ENCODE results near the gene THEM5.
"Not testable (repeated sequence)": the region's sequence is repeated elsewhere in the genome, so short reads cannot be mapped to it uniquely, and the experiment has no call there.

Gene THEM5

GRCh38 chr1:151867321-151867720 lies 13.8 kb upstream of the THEM5 start:
- no peak for FAIRE-seq

GRCh38 chr1:151864411-151864810 lies 10.9 kb upstream of the THEM5 start:
- no peak for FAIRE-seq

- no peak for FAIRE-seq
Measured at GRCh38 chr1:151862604-151863003, 9.1 kb upstream of the THEM5 start.

- no peak for FAIRE-seq
Measured at GRCh38 chr1:151860504-151861187, 7.1 kb upstream of the THEM5 start.

GRCh38 chr1:151859891-151860293 lies 6.4 kb upstream of the THEM5 start:
- no peak for FAIRE-seq

- FAIRE-seq = no peak
Measured at GRCh38 chr1:151858886-151859665, 5.6 kb upstream of the THEM5 start.

GRCh38 chr1:151858030-151858746 lies 4.7 kb upstream of the THEM5 start:
- FAIRE-seq = no peak

- FAIRE-seq = no peak
Measured at GRCh38 chr1:151855933-151856332, 2.4 kb upstream of the THEM5 start.

- not testable (repeated sequence) for FAIRE-seq
Measured at GRCh38 chr1:151855516-151855915, 2.0 kb upstream of the THEM5 start.

- no peak for FAIRE-seq
Measured at GRCh38 chr1:151854658-151855057, 1.1 kb upstream of the THEM5 start.

GRCh38 chr1:151852733-151853132 lies 779 bp downstream of the THEM5 start:
- FAIRE-seq = no peak

GRCh38 chr1:151851886-151852285 lies 1.6 kb downstream of the THEM5 start:
- no peak for FAIRE-seq

GRCh38 chr1:151849871-151850270 lies 3.6 kb downstream of the THEM5 start:
- FAIRE-seq = no peak

- FAIRE-seq = no peak
Measured at GRCh38 chr1:151849126-151849525, 4.4 kb downstream of the THEM5 start.

- no peak for FAIRE-seq
Measured at GRCh38 chr1:151847867-151848596, 5.5 kb downstream of the THEM5 start.

- no peak for FAIRE-seq
Measured at GRCh38 chr1:151846686-151847237, 6.8 kb downstream of the THEM5 start.

GRCh38 chr1:151846062-151846568 lies 7.4 kb downstream of the THEM5 start:
- FAIRE-seq = no peak

- no peak for FAIRE-seq
Measured at GRCh38 chr1:151843398-151843797, 10.1 kb downstream of the THEM5 start.

- no peak for FAIRE-seq
Measured at GRCh38 chr1:151841141-151841540, 12.4 kb downstream of the THEM5 start.

- no peak for FAIRE-seq
Measured at GRCh38 chr1:151840421-151840820, 13.1 kb downstream of the THEM5 start.

- FAIRE-seq = no peak
Measured at GRCh38 chr1:151839457-151840403, 13.8 kb downstream of the THEM5 start, which contains the start of gene C2CD4D. TSS of gene C2CD4D (minus strand) at chr1:151839820. CDS start at chr1:151838989, 831 bp downstream.
